ENCODE results near the gene PPM1M.
A peak's percentile ranks its signal among the peaks of the same experiment; 100 is the strongest.

The PPM1M gene

GRCh38 chr3:52245322-52246263 lies at the start of gene PPM1M:
TSS of gene PPM1M (plus strand) at chr3:52245759. CDS start at chr3:52245825, 66 bp downstream.
- peak in 2 of 3 experiments; percentile 40 to 50 for DNase-seq

GRCh38 chr3:52195823-52196331 lies 49.7 kb upstream of the PPM1M start:
- no peak for DNase-seq

GRCh38 chr3:52196977-52197376 lies 48.6 kb upstream of the PPM1M start:
- DNase-seq: no peak

GRCh38 chr3:52197499-52197841 lies 48.1 kb upstream of the PPM1M start:
- DNase-seq: no peak

GRCh38 chr3:52197842-52198625 lies 47.5 kb upstream of the PPM1M start, which contains the start of gene ALAS1:
TSS of gene ALAS1 (plus strand) at chr3:52198160. CDS start at chr3:52199242, 1,082 bp downstream.
- DNase-seq: peak; percentile 85 to 89 (median 88)

- no peak for DNase-seq
These were observed 46.6 kb upstream of the PPM1M start for GRCh38 chr3:52198643-52199608.

GRCh38 chr3:52200981-52201679 lies 44.4 kb upstream of the PPM1M start:
- no peak for DNase-seq

- DNase-seq: no peak
These were observed 43.0 kb upstream of the PPM1M start for GRCh38 chr3:52202384-52203077.

- DNase-seq: no peak
These were observed 41.9 kb upstream of the PPM1M start for GRCh38 chr3:52203701-52204100.

- peak; percentile 33 to 87 (median 59) for DNase-seq
These were observed 41.1 kb upstream of the PPM1M start for GRCh38 chr3:52204337-52205073.

- DNase-seq: no peak
These were observed 39.7 kb upstream of the PPM1M start for GRCh38 chr3:52205727-52206372.

- no peak for DNase-seq
These were observed 37.0 kb upstream of the PPM1M start for GRCh38 chr3:52208556-52208955.

- no peak for DNase-seq
These were observed 35.5 kb upstream of the PPM1M start for GRCh38 chr3:52210037-52210436.

- no peak for DNase-seq
These were observed 35.0 kb upstream of the PPM1M start for GRCh38 chr3:52210550-52211046.

- no peak for DNase-seq
These were observed 34.2 kb upstream of the PPM1M start for GRCh38 chr3:52211268-52211891.

- DNase-seq: no peak
These were observed 32.6 kb upstream of the PPM1M start for GRCh38 chr3:52213005-52213404.

- no peak for DNase-seq
These were observed 31.7 kb upstream of the PPM1M start for GRCh38 chr3:52213901-52214300.

- no peak for DNase-seq
These were observed 30.2 kb upstream of the PPM1M start for GRCh38 chr3:52215351-52215750.
